Keratinocyte (primary cell): ENCODE data around the gene PHYH. TPM values are rescaled to one million over a fixed set of nuclear protein-coding genes. Genes with fewer than 3 reads are reported as not detected.

Experiments
- DNase-seq: peaks from one replicate; pipeline ENCODE4 v3.0.0-alpha.2; 2011; ENCODE audit warnings: low read depth, missing footprints, low spot score
- FAIRE-seq: peaks from 2 replicates; lab custom pipeline; 2011; peaks lifted over from hg19 to GRCh38; lab: Jason Lieb, UNC
- H2AFZ ChIP-seq: 2 replicates; pipeline ENCODE4 v1.6.0; 2012; ENCODE audit warnings: low read length, control low read depth, inconsistent platforms; ENCODE audit not compliant: control insufficient read depth
- H3K27ac ChIP-seq: 2 replicates; pipeline ENCODE4 v1.5.1; 2011; ENCODE audit warnings: low read length; ENCODE audit not compliant: control insufficient read depth, insufficient read depth
- H3K27me3 ChIP-seq: 3 replicates; pipeline ENCODE4 v1.6.0; 2011; ENCODE audit warnings: low read length; ENCODE audit not compliant: control insufficient read depth, insufficient read depth; ENCODE audit errors: extremely low read depth
- H3K36me3 ChIP-seq, 2 experiments: 2 replicates in 1 of 2; 3 replicates in 1 of 2; pipeline ENCODE4 v1.5.1; 2011; ENCODE audit warnings: low read length in 2 of 2, mild to moderate bottlenecking in 1 of 2; ENCODE audit not compliant: control insufficient read depth in 2 of 2, insufficient read depth in 2 of 2; ENCODE audit errors: extremely low read depth in 1 of 2
- H3K4me1 ChIP-seq: 3 replicates; pipeline ENCODE4 v1.5.1; 2011; ENCODE audit warnings: low read length; ENCODE audit not compliant: control insufficient read depth, insufficient read depth; ENCODE audit errors: extremely low read depth
- H3K4me2 ChIP-seq: 3 replicates; pipeline ENCODE4 v1.6.0; 2011; ENCODE audit warnings: low read depth, low read length; ENCODE audit not compliant: control insufficient read depth, insufficient read depth; ENCODE audit errors: extremely low read depth
- H3K4me3 ChIP-seq, 3 experiments: fragments of 200-600 bp in 1 of 3; sonication (generic) in 1 of 3; 2 replicates in 2 of 3; 3 replicates in 1 of 3; pipeline ENCODE4 v1.5.1; 2011 to 2016; ENCODE audit warnings: low read length in 3 of 3, mild to moderate bottlenecking in 3 of 3, control low read depth in 2 of 3, inconsistent platforms in 1 of 3, low read depth in 1 of 3, mixed read lengths in 1 of 3, mixed run types in 1 of 3, moderate library complexity in 1 of 3; ENCODE audit not compliant: control insufficient read depth in 2 of 3, insufficient read depth in 2 of 3; ENCODE audit errors: extremely low read depth in 1 of 3
- H3K79me2 ChIP-seq: 2 replicates; pipeline ENCODE4 v1.6.0; 2012; ENCODE audit warnings: low read length; ENCODE audit not compliant: control insufficient read depth, insufficient read depth
- H3K9ac ChIP-seq: 3 replicates; pipeline ENCODE4 v1.6.0; 2011; ENCODE audit warnings: low read length; ENCODE audit not compliant: control insufficient read depth, insufficient read depth; ENCODE audit errors: extremely low read depth
- H3K9me1 ChIP-seq: 3 replicates; pipeline ENCODE4 v1.6.0; 2011; ENCODE audit warnings: low read length; ENCODE audit not compliant: control insufficient read depth, insufficient read depth; ENCODE audit errors: extremely low read depth
- H3K9me3 ChIP-seq: 2 replicates; pipeline ENCODE4 v1.5.1; 2012; ENCODE audit warnings: low read depth, low read length; ENCODE audit not compliant: control insufficient read depth
- H4K20me1 ChIP-seq: 3 replicates; pipeline ENCODE4 v1.6.0; 2011; ENCODE audit warnings: low read length; ENCODE audit not compliant: control insufficient read depth, insufficient read depth; ENCODE audit errors: extremely low read depth
- CTCF ChIP-seq, 3 experiments: IDR thresholded peaks in 1 of 3; conservative IDR thresholded peaks in 1 of 3; optimal IDR thresholded peaks in 1 of 3; 2 replicates in 2 of 3; 3 replicates in 1 of 3; pipeline versions ENCODE3 to v1.5.1; 2011; ENCODE audit warnings: low read length in 3 of 3, mild to moderate bottlenecking in 3 of 3, moderate library complexity in 2 of 3, control low read depth in 1 of 3, inconsistent platforms in 1 of 3; ENCODE audit not compliant: insufficient read depth in 2 of 3; ENCODE audit errors: extremely low read depth in 1 of 3
- EZH2 ChIP-seq: IDR thresholded peaks from one replicate; pipeline ENCODE4 v1.6.1; 2012; ENCODE audit warnings: inconsistent platforms, mild to moderate bottlenecking, low read length, moderate library complexity
- dilution Hi-C: fragments of 300-500 bp; cut with MboI; formaldehyde crosslinking; loops from one replicate; pipeline ENCODE4 v1.7.0; 2020; ENCODE audit warnings: low sequenced_read_pairs; ENCODE audit not compliant: extremely low pct_ligation_motif_present
- polyA plus RNA-seq, 5 experiments: library from polyadenylated mRNA; depleted of rRNA in 3 of 5; stranded (reverse) in 3 of 5; stranded (forward) in 1 of 5; unstranded in 1 of 5; fragments of >200 nt; gene quantifications; 1 replicate in 1 of 5; 2 replicates in 3 of 5; 3 replicates in 1 of 5; pipeline versions ENCODE4 v1.2.1 to v1.2.3, GENCODE V29; 2011 to 2012; ENCODE audit warnings: missing spikeins in 2 of 5, low read depth in 1 of 5, low replicate concordance in 1 of 5

The PHYH gene
- polyA plus RNA-seq, 1 donor (not counting 4 experiments of a cell fraction or from before 2014, with no cell fraction given), result 11.5 TPM

- Histone ChIP-seq H2AFZ (no peak overlapping the region), H3K9ac (no peak overlapping the region), H3K36me3 (no peaks in the 10 kb centered on the region), H3K4me3 (no peak overlapping the region), H3K9me1 (no peaks in the 10 kb centered on the region), H3K9me3 (no peaks in the 10 kb centered on the region), H3K79me2 (no peaks in the 10 kb centered on the region), H3K27me3 (no peaks in the 10 kb centered on the region), H4K20me1 (no peaks in the 10 kb centered on the region), H3K4me2 (no peak overlapping the region), H3K4me1 (no peaks in the 10 kb centered on the region), H3K27ac (no peak overlapping the region)
- no peak for FAIRE-seq
- dilution Hi-C loops, result no loop called here
- no peak for DNase-seq
- TF ChIP-seq CTCF (optimal IDR thresholded peaks at IDR 0.05 in 1 of 3, IDR thresholded peaks at IDR 0.05 in 1 of 3, conservative IDR thresholded peaks at IDR 0.05 in 1 of 3; ENCODE audit: extremely low read depth in 1 of 3, insufficient read depth in 2 of 3, low read length in 3 of 3), result no peak
- no peak for TF ChIP-seq EZH2
These were observed 8.2 kb upstream of the PHYH start for GRCh38 chr10:13308096-13308495.

GRCh38 chr10:13306103-13306502, 6.2 kb upstream of the PHYH start:
- H2AFZ ChIP-seq, result no peak overlapping the region
- no peak overlapping the region for H3K9ac ChIP-seq
- no peak overlapping the region for H3K4me2 ChIP-seq
- TF ChIP-seq CTCF (optimal IDR thresholded peaks at IDR 0.05 in 1 of 3, IDR thresholded peaks at IDR 0.05 in 1 of 3, conservative IDR thresholded peaks at IDR 0.05 in 1 of 3; ENCODE audit: extremely low read depth in 1 of 3, insufficient read depth in 2 of 3, low read length in 3 of 3), result no peak
- TF ChIP-seq EZH2, result no peak
- H3K9me3 ChIP-seq, result no peaks in the 10 kb centered on the region
- no peak overlapping the region for H3K27ac ChIP-seq
- H3K36me3 ChIP-seq, result no peaks in the 10 kb centered on the region
- no peak overlapping the region for H3K4me3 ChIP-seq
- DNase-seq (no peak), FAIRE-seq (no peak)
- H3K79me2 ChIP-seq, result no peaks in the 10 kb centered on the region
- no peaks in the 10 kb centered on the region for H3K27me3 ChIP-seq
- H4K20me1 ChIP-seq, result no peaks in the 10 kb centered on the region
- no peaks in the 10 kb centered on the region for H3K9me1 ChIP-seq
- no peaks in the 10 kb centered on the region for H3K4me1 ChIP-seq
- dilution Hi-C loops, result no loop called here
